ENCODE data around the gene BRD9. TPM values are rescaled to one million over a fixed set of nuclear protein-coding genes. Genes with fewer than 3 reads are reported as not detected.

Gene BRD9
- total and polyA plus RNA-seq, 2 of the 4 experiments (the other 2 are of a cell fraction) = 22.0 to 43.4 TPM

- TF ChIP-seq CEBPB (IDR thresholded peaks at IDR 0.05; ENCODE audit: low read depth, low read length) (no peak), SMC3 (IDR thresholded peaks at IDR 0.05; ENCODE audit: low read depth, low read length) (no peak), USF2 (IDR thresholded peaks at IDR 0.05; ENCODE audit: low read depth, low read length) (no peak), MAZ (IDR thresholded peaks at IDR 0.05; ENCODE audit: borderline replicate concordance, low read depth, low read length) (no peak), NFE2L2 (IDR thresholded peaks at IDR 0.05; ENCODE audit: low read depth, low read length) (no peak), CHD1 (IDR thresholded peaks at IDR 0.05; ENCODE audit: low read depth, low read length) (no peak), RCOR1 (IDR thresholded peaks at IDR 0.05; ENCODE audit: insufficient replicate concordance, low read length) (no peak), ELK1 (IDR thresholded peaks at IDR 0.05; ENCODE audit: borderline replicate concordance, low read depth, low read length) (no peak), BHLHE40 (IDR thresholded peaks at IDR 0.05; ENCODE audit: low read depth, low read length) (no peak), RAD21 (IDR thresholded peaks at IDR 0.05; ENCODE audit: low read length) (no peak), FOS (IDR thresholded peaks at IDR 0.05; ENCODE audit: low read depth, low read length) (no peak), RFX5 (IDR thresholded peaks at IDR 0.05; ENCODE audit: low read depth, low read length) (no peak), MAFK (IDR thresholded peaks at IDR 0.05; ENCODE audit: low read depth, low read length) (no peak), MXI1 (IDR thresholded peaks at IDR 0.05; ENCODE audit: borderline replicate concordance, low read depth, low read length) (no peak)
- TF ChIP-seq, protein P1, sequence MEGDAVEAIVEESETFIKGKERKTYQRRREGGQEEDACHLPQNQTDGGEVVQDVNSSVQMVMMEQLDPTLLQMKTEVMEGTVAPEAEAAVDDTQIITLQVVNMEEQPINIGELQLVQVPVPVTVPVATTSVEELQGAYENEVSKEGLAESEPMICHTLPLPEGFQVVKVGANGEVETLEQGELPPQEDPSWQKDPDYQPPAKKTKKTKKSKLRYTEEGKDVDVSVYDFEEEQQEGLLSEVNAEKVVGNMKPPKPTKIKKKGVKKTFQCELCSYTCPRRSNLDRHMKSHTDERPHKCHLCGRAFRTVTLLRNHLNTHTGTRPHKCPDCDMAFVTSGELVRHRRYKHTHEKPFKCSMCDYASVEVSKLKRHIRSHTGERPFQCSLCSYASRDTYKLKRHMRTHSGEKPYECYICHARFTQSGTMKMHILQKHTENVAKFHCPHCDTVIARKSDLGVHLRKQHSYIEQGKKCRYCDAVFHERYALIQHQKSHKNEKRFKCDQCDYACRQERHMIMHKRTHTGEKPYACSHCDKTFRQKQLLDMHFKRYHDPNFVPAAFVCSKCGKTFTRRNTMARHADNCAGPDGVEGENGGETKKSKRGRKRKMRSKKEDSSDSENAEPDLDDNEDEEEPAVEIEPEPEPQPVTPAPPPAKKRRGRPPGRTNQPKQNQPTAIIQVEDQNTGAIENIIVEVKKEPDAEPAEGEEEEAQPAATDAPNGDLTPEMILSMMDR (conservative IDR thresholded peaks at IDR 0.05; ENCODE audit: low read depth, low read length) = no peak
- Histone ChIP-seq H3K9ac (ENCODE audit: low read depth, low read length) (no peak overlapping the region), H3K36me3 (ENCODE audit: control insufficient read depth, insufficient read depth, low read length) (no peaks in the 10 kb centered on the region), H3K4me2 (ENCODE audit: low read depth, low read length) (no peak overlapping the region; the same call in 1 of the 2 replicates), H3K14ac (replicated peaks; ENCODE audit: low read depth, low read length) (no peak overlapping the region), H2AFZ (replicated peaks; ENCODE audit: low read length, poor library complexity) (no peak overlapping the region), H2BK15ac (ENCODE audit: low read depth, low read length) (no peak overlapping the region), H3K4me3 (ENCODE audit: insufficient read depth, low read depth, low read length) (no peak overlapping the region), H3K27me3 (ENCODE audit: control insufficient read depth, insufficient read depth, low read length) (peaks cover 36% of the 10 kb centered on the region), H4K20me1 (ENCODE audit: insufficient read depth, low read length) (no peaks in the 10 kb centered on the region), H3K18ac (ENCODE audit: low read depth, low read length) (peak overlapping the region; percentile 37; the same call in 1 of the 2 replicates), H3K56ac (ENCODE audit: extremely low read depth, insufficient read depth, low read length) (no peak overlapping the region), H4K91ac (ENCODE audit: insufficient read depth, low read depth, low read length) (no peak overlapping the region), H2AK5ac (ENCODE audit: low read depth, low read length) (no peak overlapping the region), H2BK20ac (ENCODE audit: low read depth, low read length) (0 out of 2 replicates have a peak overlapping the region, but pooled peaks have one; percentile 10), H3K23ac (ENCODE audit: low read depth, low read length) (no peak overlapping the region), H4K5ac (ENCODE audit: low read depth, low read length) (no peak overlapping the region; the same call in 1 of the 2 replicates), H3K9me1 (ENCODE audit: insufficient read depth, low read length) (no peaks in the 10 kb centered on the region; the same call in 1 of the 2 replicates), H3K4ac (ENCODE audit: low read depth, low read length) (no peak overlapping the region), H3K9me3 (ENCODE audit: control insufficient read depth, insufficient read depth, low read length) (no peaks in the 10 kb centered on the region), H3K27ac (ENCODE audit: insufficient read depth, low read length) (no peak overlapping the region), H4K8ac (ENCODE audit: low read depth in 2 of 2, low read length in 2 of 2) (no peak overlapping the region), H3K79me1 (ENCODE audit: low read depth in 1 of 2, low read length in 2 of 2) (no peaks in the 10 kb centered on the region), H2BK120ac (ENCODE audit: low read depth, low read length) (no peak overlapping the region), H2AK9ac (replicated peaks; ENCODE audit: low read depth, low read length, poor library complexity) (no peak overlapping the region), H3K4me1 (ENCODE audit: control insufficient read depth, insufficient read depth, low read length) (peaks cover 7% of the 10 kb centered on the region; the same call in 1 of the 2 replicates), H2BK5ac (ENCODE audit: low read depth, low read length, poor library complexity, severe bottlenecking) (no peak overlapping the region)
- dilution Hi-C loops (cut with HindIII; ENCODE audit: low sequenced_read_pairs, unreplicated experiment) = no loop called here
- WGBS, 2 experiments (ENCODE audit: extremely low coverage in 2 of 2, insufficient read length in 1 of 2) = no CpG with 5 or more reads among the region's 8 CpGs
- ATAC-seq (ENCODE audit: low read depth) (no peak), DNase-seq (no peak)
- in situ Hi-C loops (cut with MboI; ENCODE audit: low sequenced_read_pairs) = loop anchor here (10.0 kb wide), 3 partner anchors 203 to 713 kb away; no protein-coding TSS in a partner anchor
- BruUV-seq (replicated peaks) = no TSS peak
- CTCF ChIA-PET = interaction anchor here (0.9 to 3.3 kb wide), 5 partner anchors 8 to 235 kb away, joined by 3 to 11 read pairs (median 4); no protein-coding TSS in a partner anchor
- intact Hi-C loops (cut with micrococcal nuclease) = no loop called here
- POLR2A ChIA-PET (ENCODE audit: unreplicated experiment) = no interaction called here
These were observed 39.6 kb upstream of the BRD9 start for GRCh38 chr5:932151-932627.

Measured in IMR-90 (cell line).